DMS153 treated with DMSO at 0.1 percent for 48 hours (cell line): ENCODE data around the gene GNA15.

ENCODE experiments used
- DNase-seq: peaks from one replicate; lab custom pipeline; 2025; ENCODE audit not compliant: unreplicated experiment; lab: John Stamatoyannopoulos, UW

Gene GNA15

GRCh38 chr19:3105641-3106508 lies 30.0 kb upstream of the GNA15 start:
- no peak for DNase-seq

- DNase-seq, result no peak
Observed at GRCh38 chr19:3106509-3107141, 29.2 kb upstream of the GNA15 start.

GRCh38 chr19:3107658-3108057 lies 28.2 kb upstream of the GNA15 start:
- DNase-seq, result no peak

- DNase-seq, result peak; percentile 28
Observed at GRCh38 chr19:3108775-3109174, 27.1 kb upstream of the GNA15 start.

- no peak for DNase-seq
Observed at GRCh38 chr19:3109491-3109890, 26.3 kb upstream of the GNA15 start.

GRCh38 chr19:3110126-3110825 lies 25.6 kb upstream of the GNA15 start:
- DNase-seq, result no peak

GRCh38 chr19:3111586-3112247 lies 24.1 kb upstream of the GNA15 start:
- no peak for DNase-seq

- DNase-seq, result no peak
Observed at GRCh38 chr19:3112375-3113099, 23.3 kb upstream of the GNA15 start.

GRCh38 chr19:3113100-3114017 lies 22.5 kb upstream of the GNA15 start:
- DNase-seq, result no peak

GRCh38 chr19:3114018-3114726 lies 21.7 kb upstream of the GNA15 start:
- no peak for DNase-seq

GRCh38 chr19:3114811-3115210 lies 21.0 kb upstream of the GNA15 start:
- no peak for DNase-seq

GRCh38 chr19:3115411-3115810 lies 20.4 kb upstream of the GNA15 start:
- no peak for DNase-seq

GRCh38 chr19:3115916-3116602 lies 19.8 kb upstream of the GNA15 start:
- no peak for DNase-seq

- DNase-seq, result no peak
Observed at GRCh38 chr19:3116621-3117020, 19.2 kb upstream of the GNA15 start.

GRCh38 chr19:3117716-3118115 lies 18.1 kb upstream of the GNA15 start:
- no peak for DNase-seq

GRCh38 chr19:3118232-3119070 lies 17.4 kb upstream of the GNA15 start:
- no peak for DNase-seq

GRCh38 chr19:3119071-3119595 lies 16.7 kb upstream of the GNA15 start:
- no peak for DNase-seq
